Measurements from ENCODE around the gene TMEM184B.

DNA sequence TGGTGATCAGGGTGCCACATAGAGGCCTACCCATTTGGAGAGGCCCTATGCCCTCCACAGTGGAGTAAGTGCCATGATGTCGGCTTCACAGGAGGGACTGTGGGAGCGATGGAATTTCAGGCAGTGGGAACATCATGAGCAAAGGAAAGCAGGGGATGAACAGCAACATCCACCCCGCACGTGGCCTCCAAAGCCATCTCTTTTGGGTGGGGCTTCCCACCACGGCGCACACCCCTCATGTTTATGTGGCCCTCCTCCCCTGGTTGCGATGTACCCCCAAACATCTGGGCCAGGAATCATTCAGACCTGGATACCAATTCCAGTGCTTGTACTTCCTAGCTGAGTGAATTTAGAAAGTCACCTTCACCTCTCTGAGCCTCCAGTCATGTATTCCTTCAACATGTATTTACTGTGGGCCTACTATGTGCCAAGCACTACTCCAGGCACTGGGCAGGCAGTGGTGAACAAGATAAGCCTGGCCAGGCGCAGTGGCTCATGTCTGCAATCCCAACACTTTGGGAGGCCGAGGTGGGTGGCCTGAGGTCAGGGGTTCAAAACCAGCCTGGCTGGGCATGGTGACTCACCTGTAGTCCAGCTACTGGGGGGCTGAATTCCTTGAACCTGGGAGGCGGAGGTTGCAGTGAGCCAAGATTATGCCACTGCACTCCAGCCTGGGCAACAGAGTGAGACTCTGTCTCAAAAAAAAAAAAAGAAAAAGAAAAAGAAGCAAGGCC lies 72.8 kb downstream of the TMEM184B start:
- TF ChIP-seq, protein P1, sequence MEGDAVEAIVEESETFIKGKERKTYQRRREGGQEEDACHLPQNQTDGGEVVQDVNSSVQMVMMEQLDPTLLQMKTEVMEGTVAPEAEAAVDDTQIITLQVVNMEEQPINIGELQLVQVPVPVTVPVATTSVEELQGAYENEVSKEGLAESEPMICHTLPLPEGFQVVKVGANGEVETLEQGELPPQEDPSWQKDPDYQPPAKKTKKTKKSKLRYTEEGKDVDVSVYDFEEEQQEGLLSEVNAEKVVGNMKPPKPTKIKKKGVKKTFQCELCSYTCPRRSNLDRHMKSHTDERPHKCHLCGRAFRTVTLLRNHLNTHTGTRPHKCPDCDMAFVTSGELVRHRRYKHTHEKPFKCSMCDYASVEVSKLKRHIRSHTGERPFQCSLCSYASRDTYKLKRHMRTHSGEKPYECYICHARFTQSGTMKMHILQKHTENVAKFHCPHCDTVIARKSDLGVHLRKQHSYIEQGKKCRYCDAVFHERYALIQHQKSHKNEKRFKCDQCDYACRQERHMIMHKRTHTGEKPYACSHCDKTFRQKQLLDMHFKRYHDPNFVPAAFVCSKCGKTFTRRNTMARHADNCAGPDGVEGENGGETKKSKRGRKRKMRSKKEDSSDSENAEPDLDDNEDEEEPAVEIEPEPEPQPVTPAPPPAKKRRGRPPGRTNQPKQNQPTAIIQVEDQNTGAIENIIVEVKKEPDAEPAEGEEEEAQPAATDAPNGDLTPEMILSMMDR (IDR thresholded peaks at IDR 0.05): no peak
- TF ChIP-seq FOSB (CRISPR knock-in tag; IDR thresholded peaks at IDR 0.05) (no peak), POLR2A (IDR thresholded peaks at IDR 0.05; ENCODE audit: low read length) (no peak), CBX2 (IDR thresholded peaks at IDR 0.05; ENCODE audit: borderline replicate concordance, low read depth) (no peak), MYC (IDR thresholded peaks at IDR 0.05; ENCODE audit: borderline replicate concordance, low read length) (no peak), JUN (IDR thresholded peaks at IDR 0.05) (no peak), CHD2 (IDR thresholded peaks at IDR 0.05; ENCODE audit: low read length, partially characterized antibody) (no peak), HDAC2 (IDR thresholded peaks at IDR 0.05) (no peak), SREBF2 (IDR thresholded peaks at IDR 0.05) (no peak)
- TF ChIP-seq, protein P2, sequence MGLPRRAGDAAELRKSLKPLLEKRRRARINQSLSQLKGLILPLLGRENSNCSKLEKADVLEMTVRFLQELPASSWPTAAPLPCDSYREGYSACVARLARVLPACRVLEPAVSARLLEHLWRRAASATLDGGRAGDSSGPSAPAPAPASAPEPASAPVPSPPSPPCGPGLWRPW (IDR thresholded peaks at IDR 0.05): no peak
- TF ChIP-seq, protein P3, sequence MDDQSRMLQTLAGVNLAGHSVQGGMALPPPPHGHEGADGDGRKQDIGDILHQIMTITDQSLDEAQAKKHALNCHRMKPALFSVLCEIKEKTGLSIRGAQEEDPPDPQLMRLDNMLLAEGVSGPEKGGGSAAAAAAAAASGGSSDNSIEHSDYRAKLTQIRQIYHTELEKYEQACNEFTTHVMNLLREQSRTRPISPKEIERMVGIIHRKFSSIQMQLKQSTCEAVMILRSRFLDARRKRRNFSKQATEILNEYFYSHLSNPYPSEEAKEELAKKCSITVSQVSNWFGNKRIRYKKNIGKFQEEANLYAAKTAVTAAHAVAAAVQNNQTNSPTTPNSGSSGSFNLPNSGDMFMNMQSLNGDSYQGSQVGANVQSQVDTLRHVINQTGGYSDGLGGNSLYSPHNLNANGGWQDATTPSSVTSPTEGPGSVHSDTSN (IDR thresholded peaks at IDR 0.05): no peak
